HG03097 (cell line): ENCODE results near the gene CDK17.
"Not testable (repeated sequence)": the region's sequence is repeated elsewhere in the genome, so short reads cannot be mapped to it uniquely, and the experiment has no call there.

Experiments
- ATAC-seq: cut with Tn5 transposase; IDR thresholded peaks from one replicate; pipeline ENCODE4 v1.9.1; 2021; ENCODE audit not compliant: unreplicated experiment, low FRiP score

Gene CDK17

GRCh38 chr12:96395236-96395635 is 5.0 kb downstream of the CDK17 start:
- no peak for ATAC-seq

- not testable (repeated sequence) for ATAC-seq
Observed at GRCh38 chr12:96393229-96393628, 7.0 kb downstream of the CDK17 start.

GRCh38 chr12:96392397-96392796 is 7.8 kb downstream of the CDK17 start:
- ATAC-seq = no peak

GRCh38 chr12:96387981-96388380 is 12.3 kb downstream of the CDK17 start:
- ATAC-seq = no peak

GRCh38 chr12:96386794-96387193 is 13.4 kb downstream of the CDK17 start:
- ATAC-seq = no peak

- ATAC-seq = no peak
Observed at GRCh38 chr12:96383991-96384390, 16.2 kb downstream of the CDK17 start.

- ATAC-seq = no peak
Observed at GRCh38 chr12:96383371-96383770, 16.9 kb downstream of the CDK17 start.

GRCh38 chr12:96379743-96380142 is 20.5 kb downstream of the CDK17 start:
- ATAC-seq = not testable (repeated sequence)

- ATAC-seq = no peak
Observed at GRCh38 chr12:96378319-96378718, 21.9 kb downstream of the CDK17 start.

GRCh38 chr12:96376865-96377264 is 23.4 kb downstream of the CDK17 start:
- no peak for ATAC-seq

GRCh38 chr12:96375841-96376604 is 24.2 kb downstream of the CDK17 start:
- no peak for ATAC-seq

GRCh38 chr12:96375170-96375569 is 25.1 kb downstream of the CDK17 start:
- no peak for ATAC-seq

GRCh38 chr12:96371790-96372699 is 28.2 kb downstream of the CDK17 start:
- no peak for ATAC-seq

GRCh38 chr12:96371138-96371789 is 29.0 kb downstream of the CDK17 start:
- ATAC-seq = no peak

GRCh38 chr12:96368687-96369086 is 31.6 kb downstream of the CDK17 start:
- ATAC-seq = no peak

GRCh38 chr12:96368233-96368632 is 32.0 kb downstream of the CDK17 start:
- ATAC-seq = no peak

- no peak for ATAC-seq
Observed at GRCh38 chr12:96366381-96366654, 33.9 kb downstream of the CDK17 start.

- no peak for ATAC-seq
Observed at GRCh38 chr12:96365604-96366380, 34.4 kb downstream of the CDK17 start.

- no peak for ATAC-seq
Observed at GRCh38 chr12:96364092-96364700, 36.0 kb downstream of the CDK17 start.

GRCh38 chr12:96361074-96361473 is 39.2 kb downstream of the CDK17 start:
- ATAC-seq = no peak
